HepG2 (cell line): ENCODE results near the gene RPS2. TPM values are rescaled to one million over a fixed set of nuclear protein-coding genes. Genes with fewer than 3 reads are reported as not detected.

Experiments used
- ATAC-seq: fragments of 200-7000 bp; cut with Tn5 transposase; 3 replicates; pipeline ENCODE4 v1.9.1; 2020; ENCODE audit warnings: mild to moderate bottlenecking, moderate library complexity
- BruUV-seq: library from RNA; stranded (reverse); fragments of 400-500 nt; replicated peaks from 2 replicates; lab custom pipeline; 2021; lab: Mats Ljungman, UMichigan
- CTCF ChIA-PET: fragments of 300-600 bp; formaldehyde crosslinking; extraction: SDS; loops from one replicate; lab custom pipeline; 2021; ENCODE audit warnings: low total read pairs, inconsistent platforms, low intra/inter-chr PET ratio; lab: Yijun Ruan, JAX
- POLR2A ChIA-PET: fragments of 350-600 bp; sonication (Branson Sonifier 250); formaldehyde crosslinking; loops from one replicate; lab custom pipeline; 2020; ENCODE audit warnings: antibody characterized with exemption, inconsistent platforms; lab: Yijun Ruan, JAX
- DNase-seq: peaks from one replicate; pipeline ENCODE4 v3.0.0-alpha.2; 2015; ENCODE audit warnings: low spot score
- FAIRE-seq: peaks from 3 replicates; lab custom pipeline; 2011; peaks lifted over from hg19 to GRCh38; lab: Jason Lieb, UNC
- H2AFZ ChIP-seq: one replicate; pipeline ENCODE4 v1.6.1; 2011; ENCODE audit warnings: low read length, inconsistent platforms
- H3K27ac ChIP-seq: fragments of 300-600 bp; 3 replicates; pipeline ENCODE4 v1.8.0; 2011; ENCODE audit warnings: mixed run types, mild to moderate bottlenecking, mixed read lengths, low read length, inconsistent platforms; ENCODE audit not compliant: insufficient read depth; ENCODE audit errors: extremely low read length
- H3K27me3 ChIP-seq, 2 experiments: fragments of 200-600 bp in 1 of 2; 2 replicates in 1 of 2; 3 replicates in 1 of 2; pipeline versions ENCODE4 v1.6.0 to v1.8.0; 2011; ENCODE audit warnings: low read length in 2 of 2, mild to moderate bottlenecking in 2 of 2, moderate library complexity in 2 of 2, inconsistent platforms in 1 of 2; ENCODE audit not compliant: insufficient read depth in 2 of 2, control insufficient read depth in 1 of 2
- H3K36me3 ChIP-seq, 2 experiments: fragments of 200-600 bp in 1 of 2; replicated peaks in 1 of 2; 2 replicates in 1 of 2; 3 replicates in 1 of 2; pipeline versions ENCODE4 v1.5.1 to v1.8.0; 2011; ENCODE audit warnings: low read length in 2 of 2, inconsistent platforms in 1 of 2; ENCODE audit not compliant: insufficient read depth in 2 of 2, control insufficient read depth in 1 of 2
- H3K4me1 ChIP-seq: 2 replicates; pipeline ENCODE4 v1.5.1; 2012; ENCODE audit warnings: low read length, inconsistent platforms; ENCODE audit not compliant: insufficient read depth
- H3K4me2 ChIP-seq: 2 replicates; pipeline ENCODE4 v1.6.0; 2011; ENCODE audit warnings: low read depth, low read length, inconsistent platforms
- H3K4me3 ChIP-seq, 3 experiments: fragments of 200-600 bp in 1 of 3; sonication (generic), shearing (Covaris generic) in 1 of 3; replicated peaks in 1 of 3; 2 replicates each; pipeline ENCODE4 v1.5.1; 2011 to 2016; ENCODE audit warnings: low read length in 3 of 3, inconsistent platforms in 2 of 3, low read depth in 2 of 3, mild to moderate bottlenecking in 2 of 3, control low read depth in 1 of 3, mixed read lengths in 1 of 3; ENCODE audit not compliant: insufficient read depth in 1 of 3
- H3K79me2 ChIP-seq: one replicate; pipeline ENCODE4 v1.6.1; 2011; ENCODE audit warnings: low read length, inconsistent platforms; ENCODE audit not compliant: insufficient read depth
- H3K9ac ChIP-seq: 2 replicates; pipeline ENCODE4 v1.6.0; 2011; ENCODE audit warnings: mild to moderate bottlenecking, low read depth, low read length, inconsistent platforms; ENCODE audit not compliant: insufficient read depth
- H3K9me3 ChIP-seq: 2 replicates; pipeline ENCODE4 v1.5.1; 2012; ENCODE audit warnings: mild to moderate bottlenecking, low read length
- H4K20me1 ChIP-seq: 2 replicates; pipeline ENCODE4 v1.6.0; 2011; ENCODE audit warnings: inconsistent platforms, mild to moderate bottlenecking, low read length, moderate library complexity; ENCODE audit not compliant: insufficient read depth
- AGO2 ChIP-seq: fragments of 200-400 bp; formaldehyde crosslinking; optimal IDR thresholded peaks from 2 replicates; pipeline ENCODE3; 2017; ENCODE audit warnings: mild to moderate bottlenecking, low read depth, low read length, moderate library complexity
- KDM5B ChIP-seq: sonication (generic); formaldehyde crosslinking; IDR thresholded peaks from 2 replicates; pipeline ENCODE4 v1.4.0; 2020; ENCODE audit warnings: missing genetic modification reagents, mild to moderate bottlenecking, borderline replicate concordance
- NFE2L1 ChIP-seq: sonication (generic); formaldehyde crosslinking; IDR thresholded peaks from 2 replicates; pipeline ENCODE4 v1.4.0; 2020; ENCODE audit warnings: missing genetic modification reagents, mild to moderate bottlenecking, borderline replicate concordance
- ZNF446 ChIP-seq: sonication (generic); formaldehyde crosslinking; IDR thresholded peaks from 2 replicates; pipeline ENCODE4 v1.5.0; 2020; ENCODE audit warnings: mild to moderate bottlenecking, missing genetic modification reagents
- ZNF567 ChIP-seq: sonication (generic); formaldehyde crosslinking; IDR thresholded peaks from 2 replicates; pipeline ENCODE4 v1.8.1; 2023; ENCODE audit warnings: mild to moderate bottlenecking, missing genetic modification reagents, borderline replicate concordance
- ZSCAN12 ChIP-seq: sonication (generic); formaldehyde crosslinking; IDR thresholded peaks from 2 replicates; pipeline ENCODE4 v1.9.0; 2021; ENCODE audit warnings: mild to moderate bottlenecking, missing genetic modification reagents
- WGBS: methylation state at CpG from one replicate; pipeline ENCODE4 v1.1.6; 2017; ENCODE audit warnings: low lambda C conversion rate; 5-methylcytosine and 5-hydroxymethylcytosine counted together
- in situ Hi-C: cut with HindIII; loops from 2 replicates; pipeline ENCODE4 v1.10.0; 2017; ENCODE audit warnings: low pct_unique_long_range_greater_than_20kb; ENCODE audit not compliant: extremely low pct_ligation_motif_present
- intact Hi-C: fragments of 100-400 bp; cut with micrococcal nuclease; formaldehyde crosslinking; loops from one replicate; pipeline ENCODE4 v1.10.0; 2022; ENCODE audit not compliant: unreplicated experiment
- polyA plus RNA-seq, 8 experiments: library from polyadenylated mRNA; depleted of rRNA in 3 of 8; stranded (reverse) in 7 of 8; unstranded in 1 of 8; fragments of >200 nt; fragmentation: Illumina TruSeq in 4 of 8; extraction: Trizol in 4 of 8; gene quantifications; 2 replicates each; pipeline versions ENCODE4 v1.2.1 to v1.2.3, GENCODE V29; 2011 to 2016; ENCODE audit warnings: low read depth in 4 of 8, missing spikeins in 1 of 8, mixed read lengths in 1 of 8; ENCODE audit not compliant: insufficient read depth in 1 of 8
- total RNA-seq, 5 experiments: library from RNA; depleted of rRNA; stranded (reverse); fragments of >200 nt; fragmentation: Illumina TruSeq; extraction: Trizol; gene quantifications; 2 replicates each; pipeline ENCODE4 v1.2.3, GENCODE V29; 2016; ENCODE audit warnings: low read depth in 1 of 5
- TF ChIP-seq, protein P1 (sequence below): IDR thresholded peaks from 2 replicates; pipeline ENCODE4 v1.6.1; 2012; ENCODE audit warnings: inconsistent platforms
- TF ChIP-seq, protein P2 (sequence below): sonication (generic); formaldehyde crosslinking; IDR thresholded peaks from 2 replicates; pipeline ENCODE4 v1.4.0; 2020; ENCODE audit warnings: missing genetic modification reagents, mild to moderate bottlenecking, borderline replicate concordance
- TF ChIP-seq, protein P3 (sequence below): sonication (generic); formaldehyde crosslinking; IDR thresholded peaks from 2 replicates; pipeline ENCODE4 v1.9.0; 2021; ENCODE audit warnings: missing genetic modification reagents, borderline replicate concordance
- TF ChIP-seq, protein P4 (sequence below): sonication (generic); formaldehyde crosslinking; IDR thresholded peaks from 2 replicates; pipeline ENCODE4 v1.5.1; 2020; ENCODE audit warnings: mild to moderate bottlenecking, missing genetic modification reagents, moderate library complexity

Gene RPS2
- total and polyA plus RNA-seq, 2 of the 13 experiments (the other 11 are each of a cell fraction or from before 2014, with no cell fraction given) = 1,908 to 4,514 TPM

DNA sequence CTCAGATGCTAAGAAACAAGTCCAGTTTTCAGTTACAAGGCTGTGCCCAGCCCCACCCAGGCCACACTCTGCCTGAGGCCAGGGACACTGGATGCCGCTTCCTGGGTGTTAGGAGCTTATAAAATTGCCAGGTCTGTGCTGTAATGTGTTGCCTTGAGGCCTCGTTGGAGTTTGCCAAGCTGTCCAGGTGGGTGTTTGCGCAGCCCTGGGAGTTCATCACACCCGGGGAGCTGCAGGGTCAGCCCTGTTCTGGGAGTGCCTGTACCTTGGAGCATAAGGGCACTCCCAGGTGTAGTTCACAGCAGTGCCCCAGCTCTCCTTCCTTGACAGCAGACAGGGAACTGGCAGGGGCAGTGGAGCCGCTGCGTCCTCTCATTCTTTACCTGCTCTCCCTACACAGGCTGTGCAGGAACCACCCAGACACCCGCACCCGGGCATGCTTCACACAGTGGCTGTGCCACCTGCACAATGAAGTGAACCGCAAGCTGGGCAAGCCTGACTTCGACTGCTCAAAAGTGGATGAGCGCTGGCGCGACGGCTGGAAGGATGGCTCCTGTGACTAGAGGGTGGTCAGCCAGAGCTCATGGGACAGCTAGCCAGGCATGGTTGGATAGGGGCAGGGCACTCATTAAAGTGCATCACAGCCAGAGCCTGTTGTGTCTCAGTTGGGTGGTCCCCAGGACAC lies 21.0 kb upstream of the RPS2 start:
- Histone ChIP-seq H2AFZ (no peak overlapping the region), H3K27me3 (peaks cover 0 to 4% of the 10 kb centered on the region in 2 experiments; a peak in 1 of 5 replicates), H3K9me3 (no peaks in the 10 kb centered on the region), H3K9ac (peak overlapping the region; percentile 95), H3K27ac (peak overlapping the region; percentile 97), H3K4me1 (peaks cover 63% of the 10 kb centered on the region), H3K79me2 (peaks cover 13% of the 10 kb centered on the region), H3K4me3 (peak overlapping the region; percentile 81 to 93 (median 84)), H3K36me3 (peaks cover 12 to 15% of the 10 kb centered on the region in 2 experiments; a peak in 4 of 5 replicates), H4K20me1 (no peaks in the 10 kb centered on the region), H3K4me2 (peak overlapping the region; percentile 98)
- POLR2A ChIA-PET = interaction anchor here (0.9 to 6.8 kb wide), 8 partner anchors 8 to 170 kb away, joined by 3 to 62 read pairs (median 9); partner anchors contain the start of genes RPS2, TBL3 and TRAF7
- CTCF ChIA-PET = no interaction called here
- in situ Hi-C loops (no loop called here), intact Hi-C loops (no loop called here)
- 84% methylated on average over 7 of the region's 14 CpGs for WGBS
- no peak for FAIRE-seq
- no peak for ATAC-seq
- TF ChIP-seq, protein P1, sequence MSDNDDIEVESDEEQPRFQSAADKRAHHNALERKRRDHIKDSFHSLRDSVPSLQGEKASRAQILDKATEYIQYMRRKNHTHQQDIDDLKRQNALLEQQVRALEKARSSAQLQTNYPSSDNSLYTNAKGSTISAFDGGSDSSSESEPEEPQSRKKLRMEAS = 0 out of 2 replicates have a peak, but pooled peaks have one; percentile 15
- TF ChIP-seq ZNF567 (CRISPR knock-in tag) (0 out of 2 replicates have a peak, but pooled peaks have one; percentile 44), ZNF446 (CRISPR knock-in tag) (no peak), AGO2 (peak; percentile 29), KDM5B (CRISPR knock-in tag) (0 out of 2 replicates have a peak, but pooled peaks have one; percentile 29), NFE2L1 (CRISPR knock-in tag) (0 out of 2 replicates have a peak, but pooled peaks have one; percentile 72), ZSCAN12 (CRISPR knock-in tag) (no peak)
- TF ChIP-seq, protein P2, sequence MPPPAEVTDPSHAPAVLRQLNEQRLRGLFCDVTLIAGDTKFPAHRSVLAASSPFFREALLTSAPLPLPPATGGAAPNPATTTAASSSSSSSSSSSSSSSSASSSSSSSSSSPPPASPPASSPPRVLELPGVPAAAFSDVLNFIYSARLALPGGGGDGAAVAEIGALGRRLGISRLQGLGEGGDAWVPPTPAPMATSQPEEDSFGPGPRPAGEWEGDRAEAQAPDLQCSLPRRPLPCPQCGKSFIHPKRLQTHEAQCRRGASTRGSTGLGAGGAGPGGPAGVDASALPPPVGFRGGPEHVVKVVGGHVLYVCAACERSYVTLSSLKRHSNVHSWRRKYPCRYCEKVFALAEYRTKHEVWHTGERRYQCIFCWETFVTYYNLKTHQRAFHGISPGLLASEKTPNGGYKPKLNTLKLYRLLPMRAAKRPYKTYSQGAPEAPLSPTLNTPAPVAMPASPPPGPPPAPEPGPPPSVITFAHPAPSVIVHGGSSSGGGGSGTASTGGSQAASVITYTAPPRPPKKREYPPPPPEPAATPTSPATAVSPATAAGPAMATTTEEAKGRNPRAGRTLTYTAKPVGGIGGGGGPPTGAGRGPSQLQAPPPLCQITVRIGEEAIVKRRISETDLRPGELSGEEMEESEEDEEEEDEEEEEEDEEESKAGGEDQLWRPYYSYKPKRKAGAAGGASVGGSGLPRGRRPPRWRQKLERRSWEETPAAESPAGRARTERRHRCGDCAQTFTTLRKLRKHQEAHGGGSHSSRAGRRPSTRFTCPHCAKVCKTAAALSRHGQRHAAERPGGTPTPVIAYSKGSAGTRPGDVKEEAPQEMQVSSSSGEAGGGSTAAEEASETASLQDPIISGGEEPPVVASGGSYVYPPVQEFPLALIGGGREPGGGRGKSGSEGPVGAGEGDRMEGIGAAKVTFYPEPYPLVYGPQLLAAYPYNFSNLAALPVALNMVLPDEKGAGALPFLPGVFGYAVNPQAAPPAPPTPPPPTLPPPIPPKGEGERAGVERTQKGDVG (CRISPR knock-in tag) = 0 out of 2 replicates have a peak, but pooled peaks have one; percentile 17
- TF ChIP-seq, protein P3, sequence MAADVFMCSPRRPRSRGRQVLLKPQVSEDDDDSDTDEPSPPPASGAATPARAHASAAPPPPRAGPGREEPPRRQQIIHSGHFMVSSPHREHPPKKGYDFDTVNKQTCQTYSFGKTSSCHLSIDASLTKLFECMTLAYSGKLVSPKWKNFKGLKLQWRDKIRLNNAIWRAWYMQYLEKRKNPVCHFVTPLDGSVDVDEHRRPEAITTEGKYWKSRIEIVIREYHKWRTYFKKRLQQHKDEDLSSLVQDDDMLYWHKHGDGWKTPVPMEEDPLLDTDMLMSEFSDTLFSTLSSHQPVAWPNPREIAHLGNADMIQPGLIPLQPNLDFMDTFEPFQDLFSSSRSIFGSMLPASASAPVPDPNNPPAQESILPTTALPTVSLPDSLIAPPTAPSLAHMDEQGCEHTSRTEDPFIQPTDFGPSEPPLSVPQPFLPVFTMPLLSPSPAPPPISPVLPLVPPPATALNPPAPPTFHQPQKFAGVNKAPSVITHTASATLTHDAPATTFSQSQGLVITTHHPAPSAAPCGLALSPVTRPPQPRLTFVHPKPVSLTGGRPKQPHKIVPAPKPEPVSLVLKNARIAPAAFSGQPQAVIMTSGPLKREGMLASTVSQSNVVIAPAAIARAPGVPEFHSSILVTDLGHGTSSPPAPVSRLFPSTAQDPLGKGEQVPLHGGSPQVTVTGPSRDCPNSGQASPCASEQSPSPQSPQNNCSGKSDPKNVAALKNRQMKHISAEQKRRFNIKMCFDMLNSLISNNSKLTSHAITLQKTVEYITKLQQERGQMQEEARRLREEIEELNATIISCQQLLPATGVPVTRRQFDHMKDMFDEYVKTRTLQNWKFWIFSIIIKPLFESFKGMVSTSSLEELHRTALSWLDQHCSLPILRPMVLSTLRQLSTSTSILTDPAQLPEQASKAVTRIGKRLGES (CRISPR knock-in tag) = no peak
- TF ChIP-seq, protein P4, sequence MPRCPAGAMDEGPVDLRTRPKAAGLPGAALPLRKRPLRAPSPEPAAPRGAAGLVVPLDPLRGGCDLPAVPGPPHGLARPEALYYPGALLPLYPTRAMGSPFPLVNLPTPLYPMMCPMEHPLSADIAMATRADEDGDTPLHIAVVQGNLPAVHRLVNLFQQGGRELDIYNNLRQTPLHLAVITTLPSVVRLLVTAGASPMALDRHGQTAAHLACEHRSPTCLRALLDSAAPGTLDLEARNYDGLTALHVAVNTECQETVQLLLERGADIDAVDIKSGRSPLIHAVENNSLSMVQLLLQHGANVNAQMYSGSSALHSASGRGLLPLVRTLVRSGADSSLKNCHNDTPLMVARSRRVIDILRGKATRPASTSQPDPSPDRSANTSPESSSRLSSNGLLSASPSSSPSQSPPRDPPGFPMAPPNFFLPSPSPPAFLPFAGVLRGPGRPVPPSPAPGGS = 0 out of 2 replicates have a peak, but pooled peaks have one; percentile 38
- DNase-seq = no peak
- BruUV-seq = no TSS peak
